Measurements from ENCODE around the gene LSP1. TPM values are rescaled to one million over a fixed set of nuclear protein-coding genes. Genes with fewer than 3 reads are reported as not detected.

Gene LSP1
- total RNA-seq, 1 donor from 2014 or later = not detected

DNA sequence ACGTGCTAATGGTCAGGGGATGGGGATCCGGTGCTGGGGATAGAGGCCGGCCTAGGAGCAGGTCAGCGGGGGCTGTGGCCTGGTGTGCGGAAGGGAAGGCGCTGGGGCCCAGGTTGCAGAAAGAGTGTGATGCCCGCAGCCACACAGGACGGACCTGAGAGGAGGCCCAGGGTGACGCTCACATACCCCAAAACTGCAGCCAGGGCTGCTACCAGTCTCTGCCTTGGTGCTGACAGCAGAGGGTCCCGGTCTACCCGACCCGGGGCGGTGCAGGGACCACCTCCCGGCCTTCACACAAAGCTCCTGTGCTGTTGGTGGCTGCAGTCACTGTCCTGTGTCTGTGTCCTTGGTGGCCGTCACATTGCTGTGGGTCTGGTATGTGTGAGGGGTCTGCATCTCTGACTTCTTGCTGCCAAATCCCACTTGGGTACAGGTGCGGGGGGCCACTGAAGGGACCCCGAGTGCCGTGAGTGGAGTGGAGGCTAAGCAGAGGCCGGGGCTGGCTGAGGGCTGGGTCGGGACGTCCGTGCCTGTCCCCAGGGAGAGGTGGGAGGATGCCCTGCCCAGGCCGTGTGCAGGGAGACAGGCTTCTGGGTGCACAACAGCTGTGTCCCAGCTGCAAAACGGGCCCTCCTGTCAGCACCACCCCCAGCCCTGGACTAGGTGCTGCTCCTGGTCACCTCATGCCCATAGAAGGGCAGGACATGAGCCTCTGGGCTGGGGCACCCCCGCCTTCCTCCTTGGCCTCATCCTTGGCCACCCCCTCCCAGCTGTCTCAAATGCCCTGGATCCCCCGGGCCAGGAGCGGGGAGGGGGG is 1.5 kb downstream of the LSP1 start:
- Mint-ChIP-seq H3K4me3 (ENCODE audit: low read depth) (no peak overlapping the region), H3K4me1 (ENCODE audit: low read depth) (no peaks in the 10 kb centered on the region), H3K27ac (no peak overlapping the region), H3K9me3 (ENCODE audit: low read depth) (no peaks in the 10 kb centered on the region), H3K27me3 (peaks cover 12% of the 10 kb centered on the region), H3K36me3 (ENCODE audit: insufficient read depth) (no peaks in the 10 kb centered on the region)
- no peak for DNase-seq (ENCODE audit: low spot score, unreplicated experiment)
- TF ChIP-seq, protein P1, sequence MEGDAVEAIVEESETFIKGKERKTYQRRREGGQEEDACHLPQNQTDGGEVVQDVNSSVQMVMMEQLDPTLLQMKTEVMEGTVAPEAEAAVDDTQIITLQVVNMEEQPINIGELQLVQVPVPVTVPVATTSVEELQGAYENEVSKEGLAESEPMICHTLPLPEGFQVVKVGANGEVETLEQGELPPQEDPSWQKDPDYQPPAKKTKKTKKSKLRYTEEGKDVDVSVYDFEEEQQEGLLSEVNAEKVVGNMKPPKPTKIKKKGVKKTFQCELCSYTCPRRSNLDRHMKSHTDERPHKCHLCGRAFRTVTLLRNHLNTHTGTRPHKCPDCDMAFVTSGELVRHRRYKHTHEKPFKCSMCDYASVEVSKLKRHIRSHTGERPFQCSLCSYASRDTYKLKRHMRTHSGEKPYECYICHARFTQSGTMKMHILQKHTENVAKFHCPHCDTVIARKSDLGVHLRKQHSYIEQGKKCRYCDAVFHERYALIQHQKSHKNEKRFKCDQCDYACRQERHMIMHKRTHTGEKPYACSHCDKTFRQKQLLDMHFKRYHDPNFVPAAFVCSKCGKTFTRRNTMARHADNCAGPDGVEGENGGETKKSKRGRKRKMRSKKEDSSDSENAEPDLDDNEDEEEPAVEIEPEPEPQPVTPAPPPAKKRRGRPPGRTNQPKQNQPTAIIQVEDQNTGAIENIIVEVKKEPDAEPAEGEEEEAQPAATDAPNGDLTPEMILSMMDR (IDR thresholded peaks at IDR 0.05; ENCODE audit: unreplicated experiment) = no peak

DNA sequence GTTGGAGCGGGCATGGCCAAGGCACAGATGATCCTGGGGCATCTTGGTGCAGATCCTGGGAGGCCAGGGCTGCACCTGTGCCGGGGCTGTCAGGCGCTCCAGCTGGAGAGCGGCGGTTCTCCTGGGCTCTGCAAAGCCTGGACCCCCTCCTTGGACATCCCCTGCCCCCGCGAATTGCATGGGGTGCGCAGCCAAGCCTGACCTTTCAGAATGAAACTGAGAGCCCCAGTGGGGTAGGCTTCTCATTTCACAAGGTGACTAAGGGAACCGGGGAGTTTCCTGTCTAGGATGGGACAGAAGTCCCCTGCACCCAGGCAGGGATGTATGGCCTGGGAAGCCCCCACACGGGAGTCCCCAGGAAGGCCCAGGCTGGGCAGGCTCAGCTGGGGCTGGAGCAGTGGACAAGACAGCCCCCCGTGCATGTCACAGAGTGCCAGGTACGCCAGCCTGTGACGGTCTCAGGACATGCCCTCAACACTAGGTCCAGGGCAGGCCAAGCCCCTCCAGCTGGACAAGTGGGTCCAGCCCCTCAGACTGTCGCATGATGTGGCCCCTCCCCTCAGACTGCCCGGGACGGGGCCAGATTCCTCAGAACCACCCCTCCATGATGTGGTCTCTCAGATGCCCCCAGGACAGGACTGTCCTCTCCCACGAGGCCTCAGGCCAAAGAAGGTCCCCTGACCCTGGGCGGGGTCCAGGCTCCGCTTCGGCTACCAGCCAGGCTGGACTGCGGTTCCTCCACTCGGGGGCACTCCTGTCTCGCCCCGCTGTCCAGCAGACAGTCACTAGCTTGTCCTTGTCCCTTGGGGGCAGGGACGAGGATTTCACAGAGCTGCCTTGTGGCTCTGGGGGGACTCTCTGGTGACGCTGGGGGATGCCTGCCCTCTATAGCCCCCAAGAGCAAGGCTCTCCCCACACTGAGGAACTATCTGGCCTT is 2.3 kb downstream of the LSP1 start:
- Mint-ChIP-seq H3K27me3 (peaks cover 10% of the 10 kb centered on the region), H3K9me3 (ENCODE audit: low read depth) (no peaks in the 10 kb centered on the region), H3K27ac (no peak overlapping the region), H3K36me3 (ENCODE audit: insufficient read depth) (no peaks in the 10 kb centered on the region), H3K4me3 (ENCODE audit: low read depth) (no peak overlapping the region), H3K4me1 (ENCODE audit: low read depth) (no peaks in the 10 kb centered on the region)
- no peak for DNase-seq (ENCODE audit: low spot score, unreplicated experiment)
- TF ChIP-seq, protein P1 (IDR thresholded peaks at IDR 0.05; ENCODE audit: unreplicated experiment) = no peak

DNA sequence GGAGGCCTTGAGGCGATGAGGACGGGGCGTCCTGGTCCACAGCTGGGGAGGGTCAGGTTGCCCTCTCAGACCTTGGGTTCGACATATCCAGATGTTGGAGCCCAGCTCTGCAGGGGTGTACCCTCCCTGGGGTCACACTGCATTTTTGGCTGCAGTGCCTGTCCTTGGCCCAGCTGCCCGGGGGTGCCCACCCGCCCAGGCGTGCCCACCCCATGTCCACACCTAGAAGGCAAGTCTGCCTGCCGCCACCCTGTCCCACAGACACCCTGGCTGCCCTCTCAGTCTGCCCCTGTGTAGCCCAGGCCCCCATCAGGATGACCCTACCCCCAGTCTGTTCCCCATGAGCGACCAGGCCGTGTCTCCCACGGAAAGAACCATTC is 3.0 kb downstream of the LSP1 start:
- Mint-ChIP-seq H3K4me3 (ENCODE audit: low read depth) (no peak overlapping the region), H3K27ac (peak overlapping the region; percentile 73)

DNA sequence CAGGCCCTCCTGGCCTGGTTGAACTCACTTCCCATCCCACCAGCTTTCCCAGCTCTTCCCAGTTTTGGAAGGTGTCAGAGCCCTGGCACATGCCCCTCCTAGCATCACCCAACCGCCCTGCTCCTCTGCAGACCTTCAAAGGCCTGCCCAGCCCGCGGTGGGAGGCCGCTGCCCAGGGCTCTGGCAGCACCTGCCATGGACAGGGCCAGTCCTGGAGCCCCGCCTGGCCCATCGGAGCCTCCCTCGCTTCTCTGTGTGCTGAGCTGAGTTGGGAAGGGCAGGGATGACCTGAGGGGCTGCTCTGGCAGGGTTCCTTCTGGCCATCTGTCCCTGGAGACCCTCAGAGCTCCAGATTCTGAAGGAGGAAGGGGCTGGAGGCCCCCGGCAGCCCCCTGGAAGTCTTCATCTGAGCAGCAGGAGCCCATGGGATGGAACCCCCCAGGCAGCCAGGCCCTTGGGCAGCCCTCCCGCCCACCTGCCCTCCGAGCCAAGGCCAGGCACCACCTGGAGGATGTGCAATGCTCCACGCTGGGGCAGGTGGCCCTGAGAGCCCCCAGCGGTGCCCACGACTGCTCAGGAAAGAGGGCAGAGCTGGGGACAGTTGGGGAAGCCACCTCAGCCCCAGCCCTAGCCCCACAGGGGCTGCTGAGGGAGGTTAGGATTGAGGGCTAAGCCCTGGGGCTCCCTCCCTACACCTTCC is 3.6 kb downstream of the LSP1 start:
- no peak for DNase-seq (ENCODE audit: low spot score, unreplicated experiment)
- Mint-ChIP-seq H3K27me3 (peaks cover 10% of the 10 kb centered on the region), H3K9me3 (ENCODE audit: low read depth) (no peaks in the 10 kb centered on the region), H3K4me3 (ENCODE audit: low read depth) (no peak overlapping the region), H3K36me3 (ENCODE audit: insufficient read depth) (no peaks in the 10 kb centered on the region), H3K4me1 (ENCODE audit: low read depth) (no peaks in the 10 kb centered on the region), H3K27ac (peak overlapping the region; percentile 73)
- TF ChIP-seq, protein P1 (IDR thresholded peaks at IDR 0.05; ENCODE audit: unreplicated experiment) = no peak

More for the DNA sequence above, 3.0 kb downstream of the LSP1 start:
- Mint-ChIP-seq H3K36me3 (ENCODE audit: insufficient read depth) (no peaks in the 10 kb centered on the region), H3K27me3 (peaks cover 10% of the 10 kb centered on the region), H3K9me3 (ENCODE audit: low read depth) (no peaks in the 10 kb centered on the region), H3K4me1 (ENCODE audit: low read depth) (no peaks in the 10 kb centered on the region)
- TF ChIP-seq, protein P1 (IDR thresholded peaks at IDR 0.05; ENCODE audit: unreplicated experiment) = no peak
- DNase-seq (ENCODE audit: low spot score, unreplicated experiment) = no peak

DNA sequence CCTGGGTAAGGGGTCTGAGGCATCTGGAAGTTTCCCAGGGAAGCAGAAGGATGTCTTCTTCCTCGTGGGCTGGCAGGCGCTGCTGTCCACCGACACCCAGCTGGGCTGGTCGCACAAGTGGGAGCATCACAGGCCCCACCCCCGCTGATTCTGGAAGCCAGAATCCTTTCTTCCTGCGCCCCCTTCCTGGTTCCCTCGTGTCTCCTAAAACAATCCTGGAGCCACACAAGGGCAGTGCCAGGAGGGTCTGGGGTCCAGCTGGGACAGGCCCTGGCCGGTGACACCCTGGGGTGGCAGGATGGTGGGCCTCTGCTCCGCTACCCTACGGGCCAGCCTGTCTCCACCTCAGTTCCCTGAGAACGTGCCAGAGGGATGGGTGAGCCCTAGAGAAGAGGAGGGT is 4.2 kb downstream of the LSP1 start:
- H3K9me3 Mint-ChIP-seq (ENCODE audit: low read depth) = no peaks in the 10 kb centered on the region
- TF ChIP-seq, protein P1 (IDR thresholded peaks at IDR 0.05; ENCODE audit: unreplicated experiment) = no peak

More for the DNA sequence above, 4.2 kb downstream of the LSP1 start:
- Mint-ChIP-seq H3K4me3 (ENCODE audit: low read depth) (no peak overlapping the region), H3K27ac (no peak overlapping the region), H3K36me3 (ENCODE audit: insufficient read depth) (no peaks in the 10 kb centered on the region), H3K27me3 (peaks cover 9% of the 10 kb centered on the region), H3K4me1 (ENCODE audit: low read depth) (no peaks in the 10 kb centered on the region)
- DNase-seq (ENCODE audit: low spot score, unreplicated experiment) = no peak

All from progenitor cell of endocrine pancreas (in vitro differentiated cells).